Measurements from ENCODE around the gene POU6F1. TPM values are rescaled to one million over a fixed set of nuclear protein-coding genes. Genes with fewer than 3 reads are reported as not detected.

POU6F1 gene
- total and polyA plus RNA-seq, 2 of the 8 experiments (the other 6 are each of a cell fraction or from before 2014, with no cell fraction given) = 5.6 to 8.7 TPM

- Histone ChIP-seq H4K8ac (ENCODE audit: extremely low read depth, insufficient read depth, low read length) (no peak overlapping the region; the same call in 1 of the 2 replicates), H2BK120ac (replicated peaks; ENCODE audit: low read depth, low read length) (no peak overlapping the region), H3K4me1 (replicated peaks in 1 of 4; ENCODE audit: control insufficient read depth in 3 of 4, insufficient read depth in 4 of 4, low read length in 3 of 4) (no peaks in the 10 kb centered on the region), H3K9me3 (ENCODE audit: insufficient read depth in 2 of 2, low read depth in 1 of 2, low read length in 1 of 2) (no peaks in the 10 kb centered on the region), H4K20me1 (replicated peaks in 1 of 2; ENCODE audit: control insufficient read depth in 1 of 2, insufficient read depth in 2 of 2, low read length in 2 of 2) (no peaks in the 10 kb centered on the region), H3K23me2 (ENCODE audit: low read depth, low read length) (no peaks in the 10 kb centered on the region), H3K4me2 (ENCODE audit: insufficient read depth in 1 of 2, low read depth in 2 of 2, low read length in 2 of 2) (no peak overlapping the region), H2BK20ac (ENCODE audit: low read length) (no peak overlapping the region), H3K56ac (replicated peaks; ENCODE audit: insufficient read length, low read depth, low read length) (no peak overlapping the region), H3K79me1 (ENCODE audit: low read depth, low read length) (no peaks in the 10 kb centered on the region), H3K27ac (ENCODE audit: low read depth, low read length) (no peak overlapping the region), H2BK5ac (ENCODE audit: low read depth, low read length) (no peak overlapping the region), H3K23ac (ENCODE audit: insufficient read length) (no peak overlapping the region), H3K36me3 (ENCODE audit: control insufficient read depth in 2 of 4, insufficient read depth in 4 of 4, low read length in 3 of 4) (no peaks in the 10 kb centered on the region), H2BK12ac (ENCODE audit: low read depth, low read length) (no peak overlapping the region), H3K4me3 (ENCODE audit: extremely low read depth in 1 of 4, insufficient read depth in 2 of 4, low read depth in 3 of 4, low read length in 4 of 4) (no peak overlapping the region), H4K5ac (ENCODE audit: insufficient read length, low read depth, low read length) (no peak overlapping the region), H2AK5ac (ENCODE audit: low read depth, low read length) (no peak overlapping the region), H4K91ac (replicated peaks; ENCODE audit: insufficient read length, low read length) (no peak overlapping the region), H3K79me2 (ENCODE audit: control insufficient read depth in 1 of 2, insufficient read depth in 2 of 2, low read length in 2 of 2) (no peaks in the 10 kb centered on the region), H2BK15ac (ENCODE audit: low read length) (no peak overlapping the region), H3K9ac (replicated peaks in 1 of 4; ENCODE audit: extremely low read depth in 1 of 4, low read depth in 3 of 4, low read length in 3 of 4) (no peak overlapping the region), H2AFZ (ENCODE audit: low read length) (no peak overlapping the region), H3K18ac (ENCODE audit: extremely low read depth, low read length) (no peak overlapping the region), H3K14ac (ENCODE audit: insufficient read length) (no peak overlapping the region), H3K27me3 (replicated peaks in 1 of 4; ENCODE audit: control insufficient read depth in 3 of 4, extremely low read depth in 1 of 4, insufficient read depth in 3 of 4, low read length in 3 of 4) (no peaks in the 10 kb centered on the region), H3K4ac (replicated peaks; ENCODE audit: insufficient read length, low read depth, low read length) (no peak overlapping the region)
- 87% methylated on average over 6 of the region's 6 CpGs; no CpG with 5 or more reads in 1 of the 2 experiments for WGBS, 2 experiments (ENCODE audit: extremely low coverage in 1 of 2, insufficient coverage in 1 of 2, insufficient read length in 1 of 2, insufficient replicate concordance in 2 of 2, low coverage in 1 of 2, low lambda C conversion rate in 2 of 2, missing lambda C conversion rate in 1 of 2)
- POLR2A ChIA-PET (ENCODE audit: partially characterized antibody) = interaction anchor here (0.6 to 2.0 kb wide), 2 partner anchors 10 to 17 kb away, joined by 4 to 5 read pairs; no protein-coding TSS in a partner anchor
- no peak for TF ChIP-seq POLR2AphosphoS5 (IDR thresholded peaks at IDR 0.05; ENCODE audit: low read depth, low read length)
- TF ChIP-seq KDM5A (IDR thresholded peaks at IDR 0.05; ENCODE audit: low read length) = no peak
- TF ChIP-seq SP4 (IDR thresholded peaks at IDR 0.05; ENCODE audit: low read length) = no peak
- no peak for TF ChIP-seq PHF8 (conservative IDR thresholded peaks at IDR 0.05; ENCODE audit: low read depth, low read length)
- no peak for TF ChIP-seq KDM4A (IDR thresholded peaks at IDR 0.05; ENCODE audit: low read depth, low read length, severe bottlenecking)
- no peak for TF ChIP-seq NRF1 (IDR thresholded peaks at IDR 0.05; ENCODE audit: low read depth, low read length)
- no peak for TF ChIP-seq EP300 (IDR thresholded peaks at IDR 0.05; ENCODE audit: borderline replicate concordance in 1 of 2, low read depth in 2 of 2, low read length in 2 of 2)
- TF ChIP-seq TBP (IDR thresholded peaks at IDR 0.05; ENCODE audit: low read depth, low read length) = no peak
- TF ChIP-seq RBBP5 (IDR thresholded peaks at IDR 0.05; ENCODE audit: borderline replicate concordance, low read depth, low read length) = no peak
- FAIRE-seq = no peak
- CTCF ChIA-PET (ENCODE audit: partially characterized antibody) = interaction anchor here (1.4 kb wide), 1 partner anchor 9 kb away, joined by 4 read pairs; no protein-coding TSS in a partner anchor
- DNase-seq (ENCODE audit: low read depth in 1 of 2, low spot score in 2 of 2) = no peak
Measured at GRCh38 chr12:51185171-51185717, 32.6 kb downstream of the POU6F1 start.

Measured in H1 (cell line).